GM18499 (cell line): ENCODE results near the gene ISCA2.

Source experiments
- ATAC-seq: cut with Tn5 transposase; IDR thresholded peaks from one replicate; pipeline ENCODE4 v1.9.1; 2021; ENCODE audit warnings: moderate number of reproducible peaks; ENCODE audit not compliant: insufficient read depth, unreplicated experiment

The ISCA2 gene

GRCh38 chr14:74507085-74507484 is 13.5 kb downstream of the ISCA2 start:
- no peak for ATAC-seq

GRCh38 chr14:74507840-74508239 is 14.3 kb downstream of the ISCA2 start:
- ATAC-seq, result no peak

GRCh38 chr14:74508292-74508731 is 14.7 kb downstream of the ISCA2 start:
- ATAC-seq, result no peak

GRCh38 chr14:74508844-74509428 is 15.4 kb downstream of the ISCA2 start:
- no peak for ATAC-seq

- ATAC-seq, result no peak
Measured at GRCh38 chr14:74509587-74510222, 16.1 kb downstream of the ISCA2 start.

GRCh38 chr14:74510223-74510931 is 16.8 kb downstream of the ISCA2 start:
- ATAC-seq, result no peak

GRCh38 chr14:74510959-74511409 is 17.4 kb downstream of the ISCA2 start:
- no peak for ATAC-seq

- no peak for ATAC-seq
Measured at GRCh38 chr14:74511966-74512830, 18.6 kb downstream of the ISCA2 start.

GRCh38 chr14:74514471-74514941 is 20.9 kb downstream of the ISCA2 start:
- ATAC-seq, result no peak

- ATAC-seq, result no peak
Measured at GRCh38 chr14:74515891-74516412, 22.4 kb downstream of the ISCA2 start.

GRCh38 chr14:74516451-74517160 is 23.0 kb downstream of the ISCA2 start:
- ATAC-seq, result no peak

GRCh38 chr14:74517731-74518130 is 24.2 kb downstream of the ISCA2 start:
- ATAC-seq, result no peak

GRCh38 chr14:74518221-74518620 is 24.7 kb downstream of the ISCA2 start:
- ATAC-seq, result no peak

GRCh38 chr14:74519316-74520074 is 25.9 kb downstream of the ISCA2 start:
- no peak for ATAC-seq

GRCh38 chr14:74521756-74522155 is 28.2 kb downstream of the ISCA2 start:
- no peak for ATAC-seq

- ATAC-seq, result no peak
Measured at GRCh38 chr14:74522740-74523139, 29.2 kb downstream of the ISCA2 start.

GRCh38 chr14:74524076-74524811 is 30.7 kb downstream of the ISCA2 start:
- ATAC-seq, result no peak

GRCh38 chr14:74524812-74525135 is 31.2 kb downstream of the ISCA2 start:
- no peak for ATAC-seq
